Smooth muscle cell (in vitro differentiated cells): ENCODE results near the gene PXDC1. TPM values are rescaled to one million over a fixed set of nuclear protein-coding genes. Genes with fewer than 3 reads are reported as not detected.

Experiments used
- DNase-seq: peaks from one replicate; lab custom pipeline; 2025; ENCODE audit not compliant: unreplicated experiment; lab: John Stamatoyannopoulos, UW
- H2AFZ ChIP-seq: fragments of 200-600 bp; sonication (generic); 2 replicates; pipeline ENCODE4 v1.6.0; 2016; ENCODE audit warnings: antibody characterized with exemption, low read depth, mild to moderate bottlenecking
- H3F3A ChIP-seq: fragments of 200-600 bp; sonication (generic); 2 replicates; pipeline ENCODE4 v1.6.0; 2017; ENCODE audit warnings: antibody characterized with exemption, low read depth
- H3K27ac ChIP-seq: fragments of 200-600 bp; sonication (generic); 2 replicates; pipeline ENCODE4 v1.5.1; 2016; ENCODE audit warnings: low read depth, mild to moderate bottlenecking
- H3K27me3 ChIP-seq: fragments of 200-600 bp; sonication (generic); 2 replicates; pipeline ENCODE4 v1.6.1; 2016; ENCODE audit warnings: low read depth, mild to moderate bottlenecking
- H3K36me3 ChIP-seq: fragments of 200-600 bp; sonication (generic); 2 replicates; pipeline ENCODE4 v1.5.1; 2016; ENCODE audit warnings: low read depth
- H3K4me1 ChIP-seq: fragments of 200-600 bp; sonication (generic); 2 replicates; pipeline ENCODE4 v1.5.1; 2016; ENCODE audit warnings: low read depth
- H3K4me2 ChIP-seq: fragments of 200-600 bp; sonication (generic); 2 replicates; pipeline ENCODE4 v1.6.0; 2016; ENCODE audit warnings: mild to moderate bottlenecking
- H3K4me3 ChIP-seq: fragments of 200-600 bp; sonication (generic); 2 replicates; pipeline ENCODE4 v1.5.1; 2016; ENCODE audit warnings: mild to moderate bottlenecking
- H3K79me2 ChIP-seq: fragments of 200-600 bp; sonication (generic); 2 replicates; pipeline ENCODE4 v1.6.0; 2016; ENCODE audit warnings: low read depth, mild to moderate bottlenecking
- H3K9ac ChIP-seq: fragments of 200-600 bp; sonication (generic); 2 replicates; pipeline ENCODE4 v1.6.0; 2016; ENCODE audit warnings: low read depth
- H3K9me3 ChIP-seq: fragments of 200-600 bp; sonication (generic); replicated peaks from 2 replicates; pipeline ENCODE4 v1.5.1; 2016; ENCODE audit warnings: low read depth
- H4K20me1 ChIP-seq: fragments of 200-600 bp; sonication (generic); 2 replicates; pipeline ENCODE4 v1.6.0; 2016; ENCODE audit warnings: low read depth
- CTCF ChIP-seq: fragments of 200-600 bp; sonication (generic); IDR thresholded peaks from 2 replicates; pipeline ENCODE4 v1.5.1; 2017; ENCODE audit warnings: borderline replicate concordance, mild to moderate bottlenecking, antibody characterized with exemption; ENCODE audit not compliant: insufficient read depth, poor library complexity, severe bottlenecking
- whole genome bisulfite sequencing: methylation state at CpG from one replicate; pipeline ENCODE4 v1.1.7; 2016; ENCODE audit warnings: low lambda C conversion rate; 5-methylcytosine and 5-hydroxymethylcytosine counted together
- polyA plus RNA-seq: library from polyadenylated mRNA; unstranded; fragments of >200 nt; fragmentation: Nextera tagmentation; extraction: Ambion mirVana; gene quantifications from 2 replicates; pipeline ENCODE4 v1.2.1, GENCODE V29; 2016
- total RNA-seq: library from RNA; depleted of rRNA; stranded (reverse); fragments of >200 nt; gene quantifications from 2 replicates; pipeline ENCODE4 v1.2.3, GENCODE V29; 2014

PXDC1 gene
- total and polyA plus RNA-seq, 2 experiments from 2014 or later: 49.1 to 78.6 TPM

GRCh38 chr6:3795836-3796718 is 44.6 kb upstream of the PXDC1 start:
- no peaks in the 10 kb centered on the region for H3K36me3 ChIP-seq
- no peak for DNase-seq
- no peak overlapping the region for H3K4me3 ChIP-seq
- no peaks in the 10 kb centered on the region for H3K27me3 ChIP-seq
- H3K9me3 ChIP-seq: no peaks in the 10 kb centered on the region
- no peaks in the 10 kb centered on the region for H3F3A ChIP-seq
- WGBS: 97% methylated on average over 10 of the region's 10 CpGs
- H4K20me1 ChIP-seq: no peaks in the 10 kb centered on the region
- no peak for TF ChIP-seq CTCF
- no peak overlapping the region for H3K27ac ChIP-seq
- H3K79me2 ChIP-seq: no peaks in the 10 kb centered on the region
- H3K9ac ChIP-seq: no peak overlapping the region
- H2AFZ ChIP-seq: no peak overlapping the region
- no peak overlapping the region for H3K4me2 ChIP-seq
- H3K4me1 ChIP-seq: peaks cover 4% of the 10 kb centered on the region

GRCh38 chr6:3794092-3794491 is 42.6 kb upstream of the PXDC1 start:
- Histone ChIP-seq H3K4me3 (no peak overlapping the region), H3K36me3 (no peaks in the 10 kb centered on the region), H3K9ac (no peak overlapping the region), H3F3A (peaks cover 1% of the 10 kb centered on the region), H3K4me2 (no peak overlapping the region), H3K79me2 (no peaks in the 10 kb centered on the region), H3K27ac (no peak overlapping the region), H3K27me3 (no peaks in the 10 kb centered on the region), H4K20me1 (no peaks in the 10 kb centered on the region), H3K9me3 (no peaks in the 10 kb centered on the region), H3K4me1 (no peaks in the 10 kb centered on the region), H2AFZ (no peak overlapping the region)
- no peak for DNase-seq
- TF ChIP-seq CTCF: no peak

- Histone ChIP-seq H2AFZ (no peak overlapping the region), H3K9ac (no peak overlapping the region), H3K4me1 (no peaks in the 10 kb centered on the region), H3K4me2 (no peak overlapping the region), H3K4me3 (no peak overlapping the region), H4K20me1 (no peaks in the 10 kb centered on the region), H3K27ac (no peak overlapping the region), H3K9me3 (no peaks in the 10 kb centered on the region), H3K79me2 (no peaks in the 10 kb centered on the region), H3F3A (peaks cover 5% of the 10 kb centered on the region), H3K36me3 (no peaks in the 10 kb centered on the region), H3K27me3 (no peaks in the 10 kb centered on the region)
- DNase-seq: no peak
- TF ChIP-seq CTCF: no peak
- 85% methylated on average over 3 of the region's 3 CpGs for WGBS
Observed at GRCh38 chr6:3793545-3793944, 42.0 kb upstream of the PXDC1 start.
